ENCODE results near the gene ACOX3. TPM values are rescaled to one million over a fixed set of nuclear protein-coding genes. Genes with fewer than 3 reads are reported as not detected.

The ACOX3 gene
- total and polyA plus RNA-seq, 4 donors = 11.4 to 24.6 (median 13.6) TPM

GRCh38 chr4:8376361-8377102 is 64.0 kb downstream of the ACOX3 start:
- H3K9me3 ChIP-seq (ENCODE audit: control insufficient read depth in 4 of 4, low read length in 3 of 4) = no peaks in the 10 kb centered on the region
- H3K4me3 ChIP-seq (ENCODE audit: low read depth in 1 of 3, low read length in 3 of 3) = no peak overlapping the region
- H3K36me3 ChIP-seq (ENCODE audit: control insufficient read depth in 4 of 4, insufficient read depth in 3 of 4, low read depth in 1 of 4, low read length in 3 of 4) = peaks cover 0 to 11% (median 0%) of the 10 kb centered on the region in 4 donors
- WGBS = 92% methylated on average over 20 of the region's 20 CpGs
- no peak overlapping the region for H3K27ac ChIP-seq (ENCODE audit: low read depth in 1 of 2, low read length in 2 of 2)
- H3K9ac ChIP-seq (ENCODE audit: low read depth in 1 of 2, low read length in 2 of 2) = no peak overlapping the region
- TF ChIP-seq EGR1 (IDR thresholded peaks at IDR 0.05; ENCODE audit: low read depth in 2 of 2) = no peak
- TF ChIP-seq, protein P1, sequence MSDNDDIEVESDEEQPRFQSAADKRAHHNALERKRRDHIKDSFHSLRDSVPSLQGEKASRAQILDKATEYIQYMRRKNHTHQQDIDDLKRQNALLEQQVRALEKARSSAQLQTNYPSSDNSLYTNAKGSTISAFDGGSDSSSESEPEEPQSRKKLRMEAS (IDR thresholded peaks at IDR 0.05) = no peak
- H3K4me1 ChIP-seq (ENCODE audit: control insufficient read depth in 4 of 4, insufficient read depth in 4 of 4, low read length in 3 of 4) = no peaks in the 10 kb centered on the region
- no peaks in the 10 kb centered on the region for H3K27me3 ChIP-seq (ENCODE audit: control insufficient read depth in 4 of 4, insufficient read depth in 4 of 4, low read length in 3 of 4)
- no peak for DNase-seq (ENCODE audit: low spot score)

- no peak overlapping the region for H3K9ac ChIP-seq (ENCODE audit: low read depth in 1 of 2, low read length in 2 of 2)
- no peak overlapping the region for H3K4me3 ChIP-seq (ENCODE audit: low read depth in 1 of 3, low read length in 3 of 3)
- DNase-seq (ENCODE audit: low spot score) = no peak
- WGBS = 95% methylated on average over 49 of the region's 49 CpGs
- peaks cover 0 to 9% (median 0%) of the 10 kb centered on the region in 4 donors for H3K36me3 ChIP-seq (ENCODE audit: control insufficient read depth in 4 of 4, insufficient read depth in 3 of 4, low read depth in 1 of 4, low read length in 3 of 4)
- TF ChIP-seq YY1 (IDR thresholded peaks at IDR 0.05) (no peak), NR2F2 (IDR thresholded peaks at IDR 0.05) (no peak), SP1 (IDR thresholded peaks at IDR 0.05) (no peak), ZBTB33 (IDR thresholded peaks at IDR 0.05) (no peak), HNF4G (IDR thresholded peaks at IDR 0.05) (no peak), GABPA (IDR thresholded peaks at IDR 0.05 in 1 of 2, conservative IDR thresholded peaks at IDR 0.05 in 1 of 2) (no peak), JUND (IDR thresholded peaks at IDR 0.05) (no peak)
- TF ChIP-seq, protein P1 (IDR thresholded peaks at IDR 0.05) = no peak
- TF ChIP-seq, protein P2, sequence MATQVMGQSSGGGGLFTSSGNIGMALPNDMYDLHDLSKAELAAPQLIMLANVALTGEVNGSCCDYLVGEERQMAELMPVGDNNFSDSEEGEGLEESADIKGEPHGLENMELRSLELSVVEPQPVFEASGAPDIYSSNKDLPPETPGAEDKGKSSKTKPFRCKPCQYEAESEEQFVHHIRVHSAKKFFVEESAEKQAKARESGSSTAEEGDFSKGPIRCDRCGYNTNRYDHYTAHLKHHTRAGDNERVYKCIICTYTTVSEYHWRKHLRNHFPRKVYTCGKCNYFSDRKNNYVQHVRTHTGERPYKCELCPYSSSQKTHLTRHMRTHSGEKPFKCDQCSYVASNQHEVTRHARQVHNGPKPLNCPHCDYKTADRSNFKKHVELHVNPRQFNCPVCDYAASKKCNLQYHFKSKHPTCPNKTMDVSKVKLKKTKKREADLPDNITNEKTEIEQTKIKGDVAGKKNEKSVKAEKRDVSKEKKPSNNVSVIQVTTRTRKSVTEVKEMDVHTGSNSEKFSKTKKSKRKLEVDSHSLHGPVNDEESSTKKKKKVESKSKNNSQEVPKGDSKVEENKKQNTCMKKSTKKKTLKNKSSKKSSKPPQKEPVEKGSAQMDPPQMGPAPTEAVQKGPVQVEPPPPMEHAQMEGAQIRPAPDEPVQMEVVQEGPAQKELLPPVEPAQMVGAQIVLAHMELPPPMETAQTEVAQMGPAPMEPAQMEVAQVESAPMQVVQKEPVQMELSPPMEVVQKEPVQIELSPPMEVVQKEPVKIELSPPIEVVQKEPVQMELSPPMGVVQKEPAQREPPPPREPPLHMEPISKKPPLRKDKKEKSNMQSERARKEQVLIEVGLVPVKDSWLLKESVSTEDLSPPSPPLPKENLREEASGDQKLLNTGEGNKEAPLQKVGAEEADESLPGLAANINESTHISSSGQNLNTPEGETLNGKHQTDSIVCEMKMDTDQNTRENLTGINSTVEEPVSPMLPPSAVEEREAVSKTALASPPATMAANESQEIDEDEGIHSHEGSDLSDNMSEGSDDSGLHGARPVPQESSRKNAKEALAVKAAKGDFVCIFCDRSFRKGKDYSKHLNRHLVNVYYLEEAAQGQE (IDR thresholded peaks at IDR 0.05) = no peak
- H3K9me3 ChIP-seq (ENCODE audit: control insufficient read depth in 4 of 4, low read length in 3 of 4) = no peaks in the 10 kb centered on the region
- H3K27ac ChIP-seq (ENCODE audit: low read depth in 1 of 2, low read length in 2 of 2) = no peak overlapping the region
- H3K4me1 ChIP-seq (ENCODE audit: control insufficient read depth in 4 of 4, insufficient read depth in 4 of 4, low read length in 3 of 4) = no peaks in the 10 kb centered on the region
- no peaks in the 10 kb centered on the region for H3K27me3 ChIP-seq (ENCODE audit: control insufficient read depth in 4 of 4, insufficient read depth in 4 of 4, low read length in 3 of 4)
Observed at GRCh38 chr4:8374851-8375649, 65.5 kb downstream of the ACOX3 start.

Measured in liver (tissue), 9 donors.